ENCODE results near the gene LUC7L3.

- TF ChIP-seq CTCF (IDR thresholded peaks at IDR 0.05) (peak; percentile 99), POLR2AphosphoS5 (IDR thresholded peaks at IDR 0.05; ENCODE audit: low read depth, low read length) (no peak), SIN3A (IDR thresholded peaks at IDR 0.05; ENCODE audit: borderline replicate concordance, insufficient read depth, low read depth, low read length) (no peak), REST (IDR thresholded peaks at IDR 0.05; ENCODE audit: insufficient read depth in 1 of 2, low read depth in 2 of 2, low read length in 1 of 2) (0 out of 4 replicates have a peak, but pooled peaks of 1 of the 2 experiments have one; percentile 27), TCF7L2 (IDR thresholded peaks at IDR 0.05; ENCODE audit: low read depth, low read length) (no peak)
These were observed 63.8 kb downstream of the LUC7L3 start for GRCh38 chr17:50783193-50783660.

Data from Panc1 (cell line).